Esophagus muscularis mucosa (tissue), 4 donors: ENCODE data around the gene C1QTNF9. TPM values are rescaled to one million over a fixed set of nuclear protein-coding genes. Genes with fewer than 3 reads are reported as not detected.

Experiments
- DNase-seq: peaks from one replicate; pipeline ENCODE4 v3.0.0-alpha.2; 2017; ENCODE audit errors: extremely low spot score
- H3K27ac ChIP-seq, 4 donors: fragments of 200-600 bp; sonication (generic); replicated peaks in 1 of 4; 1 replicate in 3 of 4; 2 replicates in 1 of 4; pipeline ENCODE4 v1.5.1; 2016 to 2019; ENCODE audit warnings: mild to moderate bottlenecking in 1 of 4
- H3K27me3 ChIP-seq, 4 donors: fragments of 200-600 bp; sonication (generic); one replicate each; pipeline versions ENCODE4 v1.5.1 to v1.6.0; 2016 to 2019
- H3K36me3 ChIP-seq, 4 donors: fragments of 200-600 bp; sonication (generic); one replicate each; pipeline ENCODE4 v1.5.1; 2016 to 2019
- H3K4me1 ChIP-seq, 4 donors: fragments of 200-600 bp; sonication (generic); one replicate each; pipeline ENCODE4 v1.5.1; 2016 to 2019
- H3K4me3 ChIP-seq, 4 donors: fragments of 200-600 bp; sonication (generic); 1 replicate in 2 of 4; 2 replicates in 2 of 4; pipeline ENCODE4 v1.5.1; 2016 to 2019; ENCODE audit warnings: mild to moderate bottlenecking in 4 of 4, moderate library complexity in 1 of 4
- H3K9me3 ChIP-seq, 4 donors: fragments of 200-600 bp; sonication (generic); 1 replicate in 3 of 4; 2 replicates in 1 of 4; pipeline ENCODE4 v1.5.1; 2016 to 2019
- CTCF ChIP-seq, 3 experiments: fragments of 200-600 bp in 2 of 3; fragments of 450-650 bp in 1 of 3; sonication (generic) in 2 of 3; IDR thresholded peaks; one replicate each; pipeline ENCODE4 v1.5.1; 2017 to 2019; ENCODE audit warnings: antibody characterized with exemption in 3 of 3, mild to moderate bottlenecking in 2 of 3, moderate library complexity in 1 of 3
- EP300 ChIP-seq: sonication (generic); formaldehyde crosslinking; IDR thresholded peaks from one replicate; pipeline ENCODE4 v1.6.1; 2017; ENCODE audit warnings: antibody characterized with exemption
- POLR2A ChIP-seq: fragments of 450-650 bp; IDR thresholded peaks from one replicate; pipeline ENCODE4 v1.6.1; 2017; ENCODE audit warnings: antibody characterized with exemption, moderate library complexity, mild to moderate bottlenecking, low read depth
- POLR2AphosphoS5 ChIP-seq, 2 donors: sonication (generic); formaldehyde crosslinking; IDR thresholded peaks; one replicate each; pipeline ENCODE4 v1.6.1; 2017; ENCODE audit warnings: antibody characterized with exemption in 2 of 2
- WGBS: methylation state at CpG from one replicate; pipeline ENCODE4 v1.1.5; 2018; 5-methylcytosine and 5-hydroxymethylcytosine counted together
- intact Hi-C: fragments of 100-400 bp; cut with DNase I; formaldehyde crosslinking; loops from one replicate; pipeline ENCODE4 v1.15.1; 2023
- total RNA-seq, 4 donors: library from RNA; depleted of rRNA; stranded (reverse); fragments of >200 nt; gene quantifications; one replicate each; pipeline versions ENCODE4 v1.1.0 to v1.2.1, GENCODE V29; 2016

C1QTNF9 gene
- total RNA-seq, 4 donors from 2014 or later, result 0.32 to 2.0 (median 0.91) TPM

- Histone ChIP-seq H3K9me3 (no peaks in the 10 kb centered on the region), H3K36me3 (peaks cover 0 to 18% (median 13%) of the 10 kb centered on the region in 4 donors), H3K27me3 (no peaks in the 10 kb centered on the region), H3K4me3 (no peak overlapping the region), H3K27ac (no peak overlapping the region), H3K4me1 (peaks cover 15 to 23% (median 20%) of the 10 kb centered on the region in 4 donors)
- TF ChIP-seq CTCF (IDR thresholded peaks at IDR 0.05) (no peak), POLR2AphosphoS5 (IDR thresholded peaks at IDR 0.05) (no peak), EP300 (no peak), POLR2A (no peak)
- intact Hi-C loops, result no loop called here
- DNase-seq, result no peak
- 76% methylated on average over 5 of the region's 7 CpGs for WGBS
Observed at GRCh38 chr13:24280720-24281119, 28.7 kb upstream of the C1QTNF9 start.

- Histone ChIP-seq H3K36me3 (peaks cover 0 to 25% (median 20%) of the 10 kb centered on the region in 4 donors), H3K27me3 (no peaks in the 10 kb centered on the region)
- TF ChIP-seq CTCF (IDR thresholded peaks at IDR 0.05), result no peak
Observed at GRCh38 chr13:24281188-24282008, 28.0 kb upstream of the C1QTNF9 start.

DNA sequence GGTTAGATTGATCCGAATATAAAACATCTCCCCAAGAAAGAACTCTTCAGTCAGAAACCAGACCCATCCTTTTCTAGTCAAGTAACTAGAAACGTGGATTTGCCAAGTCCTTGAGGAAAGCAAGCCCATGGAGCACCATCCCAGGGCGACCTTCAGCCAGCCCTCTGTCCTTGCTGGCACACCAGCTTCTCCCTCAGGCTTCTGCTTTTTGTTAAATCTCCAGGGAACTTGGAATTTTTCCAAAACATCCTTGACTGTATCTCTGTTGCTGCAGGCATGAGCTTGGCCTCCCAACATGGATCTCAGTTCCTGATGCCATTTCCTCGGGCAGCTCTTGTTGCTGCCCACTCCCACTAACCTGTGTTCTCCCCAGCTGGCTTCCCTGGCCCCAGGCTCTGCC lies 27.1 kb upstream of the C1QTNF9 start:
- TF ChIP-seq POLR2A (no peak), EP300 (no peak), POLR2AphosphoS5 (IDR thresholded peaks at IDR 0.05) (no peak), CTCF (IDR thresholded peaks at IDR 0.05) (no peak)
- Histone ChIP-seq H3K9me3 (no peaks in the 10 kb centered on the region), H3K27ac (no peak overlapping the region), H3K4me3 (no peak overlapping the region), H3K36me3 (peaks cover 0 to 33% (median 28%) of the 10 kb centered on the region in 4 donors), H3K27me3 (no peaks in the 10 kb centered on the region), H3K4me1 (peaks cover 15 to 23% (median 20%) of the 10 kb centered on the region in 4 donors)
- no peak for DNase-seq
- intact Hi-C loops, result no loop called here
- WGBS, result 85% methylated on average over 4 of the region's 4 CpGs

More at GRCh38 chr13:24281188-24282008, 28.0 kb upstream of the C1QTNF9 start:
- H3K4me1 ChIP-seq, result peaks cover 15 to 23% (median 20%) of the 10 kb centered on the region in 4 donors
- DNase-seq, result no peak
- 78% methylated on average over 5 of the region's 18 CpGs for WGBS
- intact Hi-C loops, result no loop called here
- no peaks in the 10 kb centered on the region for H3K9me3 ChIP-seq
- H3K4me3 ChIP-seq, result no peak overlapping the region
- H3K27ac ChIP-seq, result no peak overlapping the region

GRCh38 chr13:24284889-24285565 lies 24.4 kb upstream of the C1QTNF9 start:
- TF ChIP-seq EP300 (no peak), POLR2AphosphoS5 (IDR thresholded peaks at IDR 0.05) (no peak), CTCF (IDR thresholded peaks at IDR 0.05) (no peak)
- Histone ChIP-seq H3K36me3 (peaks cover 0 to 61% (median 42%) of the 10 kb centered on the region in 4 donors), H3K9me3 (no peaks in the 10 kb centered on the region), H3K4me3 (no peak overlapping the region), H3K4me1 (peaks cover 10 to 23% (median 20%) of the 10 kb centered on the region in 4 donors), H3K27ac (no peak overlapping the region), H3K27me3 (no peaks in the 10 kb centered on the region)
- intact Hi-C loops, result no loop called here
- no peak for DNase-seq
- WGBS, result 87% methylated on average over 10 of the region's 10 CpGs
